ENCODE measurements around the gene CNPY4. TPM values are rescaled to one million over a fixed set of nuclear protein-coding genes. Genes with fewer than 3 reads are reported as not detected.

The CNPY4 gene
- total RNA-seq, 1 donor = 25.0 TPM

DNA sequence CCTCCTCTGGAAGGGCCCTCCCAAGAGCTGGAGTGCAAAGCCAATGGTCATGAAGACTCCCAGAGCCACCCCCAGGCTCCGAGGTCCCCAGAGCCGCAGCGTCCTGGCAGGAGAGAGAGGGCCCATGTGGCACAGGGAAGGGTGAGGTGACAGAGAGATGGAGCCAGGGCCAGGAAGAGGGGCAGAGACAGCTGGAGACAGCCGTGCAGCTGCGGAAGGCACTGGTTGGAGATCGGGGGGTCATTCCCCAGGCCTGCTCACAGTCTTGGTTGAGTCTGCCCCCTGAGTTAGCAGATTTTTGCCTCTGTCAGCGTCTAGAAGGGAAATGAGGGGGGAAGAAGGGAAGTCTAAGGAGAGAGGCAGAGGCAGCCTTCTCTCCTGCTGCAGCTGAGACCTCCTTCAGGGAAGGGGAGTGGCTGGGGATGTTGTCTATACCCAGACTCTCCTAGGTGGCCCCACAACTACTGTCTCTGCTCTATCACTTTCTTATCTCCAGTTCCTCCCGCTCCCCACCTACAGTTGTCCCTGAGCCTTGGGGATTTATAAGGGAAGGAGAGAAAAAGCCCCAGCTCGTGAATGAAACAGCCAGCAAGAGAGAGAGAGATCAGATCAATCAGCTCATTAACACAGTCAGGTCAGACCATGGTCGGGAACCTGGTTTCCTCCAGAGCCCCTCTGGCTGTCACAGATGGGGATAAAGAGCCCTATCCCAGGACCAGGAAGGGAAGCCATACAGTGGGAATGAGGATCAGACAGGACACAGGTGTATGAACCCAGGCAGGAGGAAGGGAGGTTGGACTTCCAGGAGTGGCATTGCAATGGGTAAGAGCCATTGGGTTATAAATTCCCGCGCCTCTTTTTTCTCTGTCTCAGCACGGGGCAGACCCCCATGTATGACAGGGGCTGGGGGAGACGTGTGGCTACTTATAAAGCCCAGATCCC is 47.8 kb downstream of the CNPY4 start:
- Histone ChIP-seq H3K27me3 (ENCODE audit: insufficient read depth, low read length) (peaks cover 30% of the 10 kb centered on the region), H2AFZ (ENCODE audit: low read length) (no peak overlapping the region), H4K20me1 (ENCODE audit: insufficient read depth, low read length) (no peaks in the 10 kb centered on the region), H3K4me1 (ENCODE audit: insufficient read depth, low read length) (peaks cover 9% of the 10 kb centered on the region), H3K36me3 (ENCODE audit: insufficient read depth, low read length) (no peaks in the 10 kb centered on the region), H3K9me3 (ENCODE audit: low read depth, low read length) (no peaks in the 10 kb centered on the region), H3K79me2 (ENCODE audit: insufficient read depth, low read length) (no peaks in the 10 kb centered on the region), H3K4me2 (ENCODE audit: insufficient read depth, low read length) (peak overlapping the region; percentile 90), H3K27ac (ENCODE audit: low read depth, low read length) (no peak overlapping the region), H3K4me3 (ENCODE audit: insufficient read depth, low read length) (peak overlapping the region; percentile 71)
- peak; percentile 81 for DNase-seq (ENCODE audit: insufficient read length, low spot score, missing footprints)
- TF ChIP-seq, protein P1, sequence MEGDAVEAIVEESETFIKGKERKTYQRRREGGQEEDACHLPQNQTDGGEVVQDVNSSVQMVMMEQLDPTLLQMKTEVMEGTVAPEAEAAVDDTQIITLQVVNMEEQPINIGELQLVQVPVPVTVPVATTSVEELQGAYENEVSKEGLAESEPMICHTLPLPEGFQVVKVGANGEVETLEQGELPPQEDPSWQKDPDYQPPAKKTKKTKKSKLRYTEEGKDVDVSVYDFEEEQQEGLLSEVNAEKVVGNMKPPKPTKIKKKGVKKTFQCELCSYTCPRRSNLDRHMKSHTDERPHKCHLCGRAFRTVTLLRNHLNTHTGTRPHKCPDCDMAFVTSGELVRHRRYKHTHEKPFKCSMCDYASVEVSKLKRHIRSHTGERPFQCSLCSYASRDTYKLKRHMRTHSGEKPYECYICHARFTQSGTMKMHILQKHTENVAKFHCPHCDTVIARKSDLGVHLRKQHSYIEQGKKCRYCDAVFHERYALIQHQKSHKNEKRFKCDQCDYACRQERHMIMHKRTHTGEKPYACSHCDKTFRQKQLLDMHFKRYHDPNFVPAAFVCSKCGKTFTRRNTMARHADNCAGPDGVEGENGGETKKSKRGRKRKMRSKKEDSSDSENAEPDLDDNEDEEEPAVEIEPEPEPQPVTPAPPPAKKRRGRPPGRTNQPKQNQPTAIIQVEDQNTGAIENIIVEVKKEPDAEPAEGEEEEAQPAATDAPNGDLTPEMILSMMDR (IDR thresholded peaks at IDR 0.05; ENCODE audit: extremely low read depth, low read depth, low read length) = no peak

DNA sequence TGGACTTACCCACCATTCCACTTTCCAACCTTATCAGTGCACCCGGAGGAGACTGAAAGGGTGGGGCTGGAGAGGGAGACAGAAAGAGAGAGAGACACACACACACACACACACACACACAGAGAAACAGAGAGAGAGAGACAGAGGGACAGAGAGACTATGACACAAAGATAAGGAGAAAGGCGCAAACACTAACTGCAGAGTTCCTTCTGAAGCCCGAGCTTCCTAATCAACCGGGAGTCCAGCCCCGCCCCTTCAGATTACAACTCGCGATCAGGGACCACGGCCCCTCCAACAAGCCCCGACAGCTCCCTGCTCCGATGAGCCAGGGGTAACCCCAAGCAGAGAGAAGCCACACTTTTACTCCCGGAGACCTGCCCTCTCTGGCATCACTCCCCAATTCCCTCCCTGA is 48.5 kb downstream of the CNPY4 start:
- TF ChIP-seq, protein P1 (IDR thresholded peaks at IDR 0.05; ENCODE audit: extremely low read depth, low read depth, low read length) = no peak
- H3K4me2 ChIP-seq (ENCODE audit: insufficient read depth, low read length) = peak overlapping the region; percentile 90
- no peaks in the 10 kb centered on the region for H3K9me3 ChIP-seq (ENCODE audit: low read depth, low read length)
- no peaks in the 10 kb centered on the region for H4K20me1 ChIP-seq (ENCODE audit: insufficient read depth, low read length)
- H3K4me1 ChIP-seq (ENCODE audit: insufficient read depth, low read length) = peaks cover 9% of the 10 kb centered on the region
- H3K4me3 ChIP-seq (ENCODE audit: insufficient read depth, low read length) = peak overlapping the region; percentile 71
- no peaks in the 10 kb centered on the region for H3K79me2 ChIP-seq (ENCODE audit: insufficient read depth, low read length)
- no peak for DNase-seq (ENCODE audit: insufficient read length, low spot score, missing footprints)
- no peaks in the 10 kb centered on the region for H3K36me3 ChIP-seq (ENCODE audit: insufficient read depth, low read length)
- peak overlapping the region; percentile 72 for H2AFZ ChIP-seq (ENCODE audit: low read length)
- H3K27me3 ChIP-seq (ENCODE audit: insufficient read depth, low read length) = peaks cover 30% of the 10 kb centered on the region
- H3K27ac ChIP-seq (ENCODE audit: low read depth, low read length) = no peak overlapping the region

DNA sequence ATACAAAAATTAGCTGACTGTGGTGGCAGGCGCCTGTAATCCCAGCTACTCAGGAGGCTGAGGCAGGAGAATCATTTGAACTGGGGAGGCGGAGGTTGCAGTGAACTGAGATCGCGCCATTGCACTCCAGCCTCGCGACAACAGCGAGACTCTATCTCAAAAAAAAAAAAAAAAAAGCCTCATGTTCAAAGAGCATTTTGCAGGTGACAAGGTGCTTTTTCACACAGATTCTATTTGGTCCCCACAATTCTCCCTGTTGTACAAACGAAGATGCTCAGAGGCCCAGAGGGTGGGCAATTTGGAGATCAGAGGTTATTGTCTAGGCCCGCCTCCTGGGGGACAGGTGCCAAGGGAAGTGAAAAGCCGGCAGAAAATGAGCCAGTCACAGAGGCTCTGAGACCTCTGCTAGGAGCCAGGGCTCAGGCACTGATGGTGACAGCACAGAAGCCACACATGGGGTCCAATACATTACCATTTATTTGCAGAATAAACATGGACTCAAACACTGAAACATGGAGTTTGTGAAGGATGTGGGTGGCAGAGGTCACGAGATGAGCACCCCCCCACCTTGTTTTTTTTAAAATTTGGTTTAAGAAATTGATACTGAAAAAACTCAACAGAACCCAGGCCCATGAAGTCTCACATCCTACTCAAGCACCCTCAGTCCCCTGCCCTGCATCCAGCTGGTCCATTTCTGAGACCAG is 49.9 kb downstream of the CNPY4 start:
- peak; percentile 80 for DNase-seq (ENCODE audit: insufficient read length, low spot score, missing footprints)
- H3K9me3 ChIP-seq (ENCODE audit: low read depth, low read length) = no peaks in the 10 kb centered on the region
- peak overlapping the region; percentile 90 for H3K4me2 ChIP-seq (ENCODE audit: insufficient read depth, low read length)
- no peak overlapping the region for H3K4me3 ChIP-seq (ENCODE audit: insufficient read depth, low read length)
- no peaks in the 10 kb centered on the region for H3K36me3 ChIP-seq (ENCODE audit: insufficient read depth, low read length)
- no peak overlapping the region for H2AFZ ChIP-seq (ENCODE audit: low read length)
- no peaks in the 10 kb centered on the region for H3K79me2 ChIP-seq (ENCODE audit: insufficient read depth, low read length)
- H3K4me1 ChIP-seq (ENCODE audit: insufficient read depth, low read length) = peaks cover 9% of the 10 kb centered on the region
- no peaks in the 10 kb centered on the region for H4K20me1 ChIP-seq (ENCODE audit: insufficient read depth, low read length)
- TF ChIP-seq, protein P1 (IDR thresholded peaks at IDR 0.05; ENCODE audit: extremely low read depth, low read depth, low read length) = no peak
- no peak overlapping the region for H3K27ac ChIP-seq (ENCODE audit: low read depth, low read length)
- H3K27me3 ChIP-seq (ENCODE audit: insufficient read depth, low read length) = peaks cover 30% of the 10 kb centered on the region

All from osteoblast (primary cell).